Ascending aorta (tissue), 2 donors: ENCODE data around the gene MECR. TPM values are rescaled to one million over a fixed set of nuclear protein-coding genes. Genes with fewer than 3 reads are reported as not detected.

ENCODE experiments used
- DNase-seq, 2 donors: peaks; one replicate each; pipeline ENCODE4 v3.0.0-alpha.2; 2019; ENCODE audit warnings: low spot score in 2 of 2
- H3K27ac ChIP-seq, 2 donors: fragments of 200-600 bp; sonication (generic); one replicate each; pipeline ENCODE4 v1.5.1; 2016 to 2017; ENCODE audit warnings: mild to moderate bottlenecking in 1 of 2
- H3K27me3 ChIP-seq: fragments of 200-600 bp; sonication (generic); one replicate; pipeline ENCODE4 v1.5.1; 2017
- H3K36me3 ChIP-seq, 2 donors: fragments of 200-600 bp; sonication (generic); one replicate each; pipeline ENCODE4 v1.5.1; 2016
- H3K4me1 ChIP-seq, 2 donors: fragments of 200-600 bp; sonication (generic); one replicate each; pipeline ENCODE4 v1.5.1; 2016 to 2017; ENCODE audit warnings: mild to moderate bottlenecking in 1 of 2
- H3K4me3 ChIP-seq, 2 donors: fragments of 200-600 bp; sonication (generic); one replicate each; pipeline ENCODE4 v1.5.1; 2016 to 2017; ENCODE audit warnings: mild to moderate bottlenecking in 1 of 2
- H3K9me3 ChIP-seq, 2 donors: fragments of 200-600 bp; sonication (generic); one replicate each; pipeline ENCODE4 v1.5.1; 2016
- CTCF ChIP-seq, 3 experiments: fragments of 200-600 bp in 2 of 3; fragments of 450-650 bp in 1 of 3; sonication (generic) in 2 of 3; IDR thresholded peaks; one replicate each; pipeline ENCODE4 v1.5.1; 2016 to 2019; ENCODE audit warnings: antibody characterized with exemption in 3 of 3, mild to moderate bottlenecking in 1 of 3, moderate library complexity in 1 of 3
- intact Hi-C: fragments of 100-400 bp; cut with DNase I; formaldehyde crosslinking; loops from one replicate; pipeline ENCODE4 v1.15.1; 2023
- total RNA-seq: library from RNA; depleted of rRNA; stranded (reverse); fragments of >200 nt; gene quantifications from one replicate; pipeline ENCODE4 v1.1.0, GENCODE V29; 2016

Gene MECR
- total RNA-seq, 1 donor from 2014 or later = 1.2 TPM

- no peaks in the 10 kb centered on the region for H3K9me3 ChIP-seq
- no peak overlapping the region for H3K27ac ChIP-seq
- peaks cover 0 to 11% of the 10 kb centered on the region in 2 donors for H3K4me1 ChIP-seq
- no peak for TF ChIP-seq CTCF (IDR thresholded peaks at IDR 0.05)
- intact Hi-C loops = no loop called here
- no peaks in the 10 kb centered on the region for H3K27me3 ChIP-seq
- DNase-seq = no peak
- H3K36me3 ChIP-seq = peaks cover 0 to 6% of the 10 kb centered on the region in 2 donors
- H3K4me3 ChIP-seq = no peak overlapping the region
Observed at GRCh38 chr1:29258189-29258975, 27.6 kb upstream of the MECR start.

GRCh38 chr1:29256979-29257804 lies 26.5 kb upstream of the MECR start:
- no peaks in the 10 kb centered on the region for H3K27me3 ChIP-seq
- H3K4me3 ChIP-seq = no peak overlapping the region
- H3K27ac ChIP-seq = no peak overlapping the region
- DNase-seq = no peak
- H3K4me1 ChIP-seq = peaks cover 0 to 11% of the 10 kb centered on the region in 2 donors
- H3K36me3 ChIP-seq = no peaks in the 10 kb centered on the region
- intact Hi-C loops = no loop called here
- TF ChIP-seq CTCF (IDR thresholded peaks at IDR 0.05) = no peak
- H3K9me3 ChIP-seq = no peaks in the 10 kb centered on the region

- DNase-seq = no peak
- Histone ChIP-seq H3K9me3 (no peaks in the 10 kb centered on the region), H3K4me1 (peaks cover 0 to 11% of the 10 kb centered on the region in 2 donors), H3K27ac (no peak overlapping the region), H3K36me3 (no peaks in the 10 kb centered on the region), H3K27me3 (no peaks in the 10 kb centered on the region), H3K4me3 (no peak overlapping the region)
- intact Hi-C loops = no loop called here
- no peak for TF ChIP-seq CTCF (IDR thresholded peaks at IDR 0.05)
Observed at GRCh38 chr1:29256394-29256793, 25.7 kb upstream of the MECR start.

- H3K36me3 ChIP-seq = no peaks in the 10 kb centered on the region
- no peak for DNase-seq
- no peaks in the 10 kb centered on the region for H3K27me3 ChIP-seq
- H3K27ac ChIP-seq = no peak overlapping the region
- no peak for TF ChIP-seq CTCF (IDR thresholded peaks at IDR 0.05)
- H3K4me3 ChIP-seq = no peak overlapping the region
- intact Hi-C loops = no loop called here
- H3K4me1 ChIP-seq = peaks cover 0 to 11% of the 10 kb centered on the region in 2 donors
- H3K9me3 ChIP-seq = no peaks in the 10 kb centered on the region
Observed at GRCh38 chr1:29255134-29255666, 24.5 kb upstream of the MECR start.

- H3K36me3 ChIP-seq = no peaks in the 10 kb centered on the region
- DNase-seq = no peak
- H3K9me3 ChIP-seq = no peaks in the 10 kb centered on the region
- peaks cover 0 to 8% of the 10 kb centered on the region in 2 donors for H3K4me1 ChIP-seq
- intact Hi-C loops = no loop called here
- H3K27ac ChIP-seq = no peak overlapping the region
- no peaks in the 10 kb centered on the region for H3K27me3 ChIP-seq
- H3K4me3 ChIP-seq = no peak overlapping the region
- TF ChIP-seq CTCF (IDR thresholded peaks at IDR 0.05) = no peak
Observed at GRCh38 chr1:29254346-29254745, 23.6 kb upstream of the MECR start.
